Lower leg skin (tissue), 4 donors: ENCODE measurements around the gene KCNJ6. TPM values are rescaled to one million over a fixed set of nuclear protein-coding genes. Genes with fewer than 3 reads are reported as not detected.

ENCODE experiments used
- DNase-seq, 2 donors: peaks; one replicate each; pipeline ENCODE4 v3.0.0-alpha.2; 2019; ENCODE audit warnings: low spot score in 2 of 2
- H3K4me3 ChIP-seq: fragments of 200-600 bp; sonication (generic); 2 replicates; pipeline ENCODE4 v1.5.1; 2017; ENCODE audit warnings: mild to moderate bottlenecking, low read depth; ENCODE audit not compliant: poor library complexity, severe bottlenecking
- CTCF ChIP-seq, 3 donors: fragments of 450-650 bp; IDR thresholded peaks; one replicate each; pipeline ENCODE4 v1.5.1; 2016; ENCODE audit warnings: antibody characterized with exemption in 3 of 3, mild to moderate bottlenecking in 3 of 3, moderate library complexity in 2 of 3
- POLR2A ChIP-seq, 2 donors: fragments of 450-650 bp; IDR thresholded peaks; one replicate each; pipeline ENCODE4 v1.6.1; 2016 to 2017; ENCODE audit warnings: antibody characterized with exemption in 2 of 2, mild to moderate bottlenecking in 1 of 2, moderate library complexity in 1 of 2
- WGBS, 2 donors: methylation state at CpG; one replicate each; pipeline ENCODE4 v1.1.5; 2018; 5-methylcytosine and 5-hydroxymethylcytosine counted together
- intact Hi-C: fragments of 100-400 bp; cut with DNase I; formaldehyde crosslinking; loops from one replicate; pipeline ENCODE4 v1.15.0; 2023; ENCODE audit warnings: low total_unique reads
- total RNA-seq, 4 donors: library from RNA; depleted of rRNA; stranded (reverse); fragments of >200 nt; gene quantifications; one replicate each; pipeline ENCODE4 v1.1.0, GENCODE V29; 2016

KCNJ6 gene
- total RNA-seq, 4 donors from 2014 or later, result 0.04 TPM; not detected in 3

GRCh38 chr21:37848721-37849490 lies 67.4 kb downstream of the KCNJ6 start:
- no peak for DNase-seq
- intact Hi-C loops, result no loop called here
- WGBS, 2 donors, result 76 to 78% methylated on average over 7 of the region's 7 CpGs
- H3K4me3 ChIP-seq, result no peak overlapping the region
- no peak for TF ChIP-seq POLR2A (IDR thresholded peaks at IDR 0.05)

- TF ChIP-seq POLR2A (IDR thresholded peaks at IDR 0.05), result no peak
- no peak for TF ChIP-seq CTCF (IDR thresholded peaks at IDR 0.05)
- intact Hi-C loops, result no loop called here
- no peak for DNase-seq
- no peak overlapping the region for H3K4me3 ChIP-seq
- 37 to 42% methylated on average over 3 of the region's 3 CpGs for WGBS, 2 donors
Observed at GRCh38 chr21:37845535-37845934, 70.7 kb downstream of the KCNJ6 start.

GRCh38 chr21:37843191-37843590 lies 73.1 kb downstream of the KCNJ6 start:
- 82 to 89% methylated on average over 1 of the region's 1 CpG for WGBS, 2 donors
- intact Hi-C loops, result no loop called here
- no peak for DNase-seq
- no peak overlapping the region for H3K4me3 ChIP-seq
- no peak for TF ChIP-seq CTCF (IDR thresholded peaks at IDR 0.05)
- no peak for TF ChIP-seq POLR2A (IDR thresholded peaks at IDR 0.05)

GRCh38 chr21:37842163-37842919 lies 73.9 kb downstream of the KCNJ6 start:
- DNase-seq, result no peak
- TF ChIP-seq CTCF (IDR thresholded peaks at IDR 0.05) (no peak), POLR2A (IDR thresholded peaks at IDR 0.05) (no peak)
- intact Hi-C loops, result no loop called here
- H3K4me3 ChIP-seq, result no peak overlapping the region
- WGBS, 2 donors, result 86 to 87% methylated on average over 14 of the region's 14 CpGs

- no peak for DNase-seq
- TF ChIP-seq POLR2A (IDR thresholded peaks at IDR 0.05), result no peak
- TF ChIP-seq CTCF (IDR thresholded peaks at IDR 0.05), result no peak
- no peak overlapping the region for H3K4me3 ChIP-seq
- WGBS, 2 donors, result 97 to 98% methylated on average over 3 of the region's 3 CpGs
- intact Hi-C loops, result no loop called here
Observed at GRCh38 chr21:37837381-37837780, 78.9 kb downstream of the KCNJ6 start.

- WGBS, 2 donors, result 82 to 89% methylated on average over 3 of the region's 3 CpGs
- TF ChIP-seq CTCF (IDR thresholded peaks at IDR 0.05) (no peak), POLR2A (IDR thresholded peaks at IDR 0.05) (no peak)
- no peak for DNase-seq
- no peak overlapping the region for H3K4me3 ChIP-seq
- intact Hi-C loops, result no loop called here
Observed at GRCh38 chr21:37835481-37835880, 80.8 kb downstream of the KCNJ6 start.
